H1 (cell line): ENCODE results near the gene XPNPEP2. TPM values are rescaled to one million over a fixed set of nuclear protein-coding genes. Genes with fewer than 3 reads are reported as not detected.

ENCODE experiments used
- USF2 ChIP-seq: IDR thresholded peaks from 2 replicates; pipeline ENCODE4 v1.6.1; 2011; ENCODE audit warnings: low read length, improper control_type of control experiment
- polyA plus RNA-seq, 7 experiments: library from polyadenylated mRNA; depleted of rRNA in 3 of 7; stranded (reverse) in 5 of 7; unstranded in 2 of 7; fragments of >200 nt in 5 of 7; fragments of 200-250 nt in 2 of 7; gene quantifications; 1 replicate in 5 of 7; 2 replicates in 1 of 7; 4 replicates in 1 of 7; pipeline versions ENCODE4 v1.2.1 to v1.2.3, GENCODE V29; 2011 to 2013; ENCODE audit warnings: missing spikeins in 2 of 7, mixed read lengths in 2 of 7
- total RNA-seq: library from RNA; stranded (reverse); fragmentation: NEBNext Ultra II Directional; extraction: Animal tissue kit (Norgen Biotek cat#: 25700); gene quantifications from 2 replicates; pipeline ENCODE4 v1.2.1, GENCODE V29; 2021

XPNPEP2 gene
- total and polyA plus RNA-seq, 2 of the 8 experiments (the other 6 are each of a cell fraction or from before 2014, with no cell fraction given) = 0.27 TPM; not detected in 1

GRCh38 chrX:129790146-129790545 lies 51.4 kb downstream of the XPNPEP2 start (continued):
- TF ChIP-seq USF2 = no peak
- TF ChIP-seq, all 59 proteins: peak for 0
